ENCODE results near the gene CLPTM1.

DNA sequence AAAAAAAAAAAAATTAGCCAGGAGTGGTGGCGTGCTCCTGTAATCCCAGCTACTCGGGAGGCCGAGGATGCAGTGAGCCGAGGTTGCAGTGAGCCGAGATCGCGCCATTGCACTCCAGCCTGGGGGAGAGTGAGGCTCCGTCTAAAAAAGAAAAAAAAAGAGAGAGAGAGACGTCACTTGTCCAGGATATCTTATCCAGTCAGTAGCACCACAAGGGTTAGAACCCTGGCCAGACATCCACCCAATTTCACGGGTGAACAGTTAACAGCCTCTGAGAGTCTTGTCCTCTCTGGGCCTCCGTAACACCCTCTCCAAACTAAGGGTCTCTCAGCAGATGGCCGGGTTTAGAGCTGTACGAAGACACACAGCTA, 917 bp upstream of the CLPTM1 start:
- TF ChIP-seq, protein P1, sequence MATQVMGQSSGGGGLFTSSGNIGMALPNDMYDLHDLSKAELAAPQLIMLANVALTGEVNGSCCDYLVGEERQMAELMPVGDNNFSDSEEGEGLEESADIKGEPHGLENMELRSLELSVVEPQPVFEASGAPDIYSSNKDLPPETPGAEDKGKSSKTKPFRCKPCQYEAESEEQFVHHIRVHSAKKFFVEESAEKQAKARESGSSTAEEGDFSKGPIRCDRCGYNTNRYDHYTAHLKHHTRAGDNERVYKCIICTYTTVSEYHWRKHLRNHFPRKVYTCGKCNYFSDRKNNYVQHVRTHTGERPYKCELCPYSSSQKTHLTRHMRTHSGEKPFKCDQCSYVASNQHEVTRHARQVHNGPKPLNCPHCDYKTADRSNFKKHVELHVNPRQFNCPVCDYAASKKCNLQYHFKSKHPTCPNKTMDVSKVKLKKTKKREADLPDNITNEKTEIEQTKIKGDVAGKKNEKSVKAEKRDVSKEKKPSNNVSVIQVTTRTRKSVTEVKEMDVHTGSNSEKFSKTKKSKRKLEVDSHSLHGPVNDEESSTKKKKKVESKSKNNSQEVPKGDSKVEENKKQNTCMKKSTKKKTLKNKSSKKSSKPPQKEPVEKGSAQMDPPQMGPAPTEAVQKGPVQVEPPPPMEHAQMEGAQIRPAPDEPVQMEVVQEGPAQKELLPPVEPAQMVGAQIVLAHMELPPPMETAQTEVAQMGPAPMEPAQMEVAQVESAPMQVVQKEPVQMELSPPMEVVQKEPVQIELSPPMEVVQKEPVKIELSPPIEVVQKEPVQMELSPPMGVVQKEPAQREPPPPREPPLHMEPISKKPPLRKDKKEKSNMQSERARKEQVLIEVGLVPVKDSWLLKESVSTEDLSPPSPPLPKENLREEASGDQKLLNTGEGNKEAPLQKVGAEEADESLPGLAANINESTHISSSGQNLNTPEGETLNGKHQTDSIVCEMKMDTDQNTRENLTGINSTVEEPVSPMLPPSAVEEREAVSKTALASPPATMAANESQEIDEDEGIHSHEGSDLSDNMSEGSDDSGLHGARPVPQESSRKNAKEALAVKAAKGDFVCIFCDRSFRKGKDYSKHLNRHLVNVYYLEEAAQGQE (IDR thresholded peaks at IDR 0.05; ENCODE audit: unreplicated experiment): no peak
- TF ChIP-seq CTCF (conservative IDR thresholded peaks at IDR 0.05; ENCODE audit: low read depth in 2 of 2) (no peak), POLR2AphosphoS5 (IDR thresholded peaks at IDR 0.05; ENCODE audit: low read depth) (no peak), JUNB (IDR thresholded peaks at IDR 0.05; ENCODE audit: unreplicated experiment) (no peak), STAT1 (IDR thresholded peaks at IDR 0.05; ENCODE audit: unreplicated experiment) (no peak), EZH2phosphoT487 (IDR thresholded peaks at IDR 0.05; ENCODE audit: unreplicated experiment) (no peak), NANOG (IDR thresholded peaks at IDR 0.05; ENCODE audit: borderline replicate concordance) (no peak), CREB1 (CRISPR knock-in tag; IDR thresholded peaks at IDR 0.05; ENCODE audit: low read depth) (no peak), ETS1 (IDR thresholded peaks at IDR 0.05) (no peak), EZH2 (IDR thresholded peaks at IDR 0.05; ENCODE audit: low read depth, unreplicated experiment) (no peak), ZNF331 (CRISPR knock-in tag; IDR thresholded peaks at IDR 0.05; ENCODE audit: low read depth) (no peak), ZNF114 (CRISPR knock-in tag; IDR thresholded peaks at IDR 0.05) (no peak)
- TF ChIP-seq, protein P2, sequence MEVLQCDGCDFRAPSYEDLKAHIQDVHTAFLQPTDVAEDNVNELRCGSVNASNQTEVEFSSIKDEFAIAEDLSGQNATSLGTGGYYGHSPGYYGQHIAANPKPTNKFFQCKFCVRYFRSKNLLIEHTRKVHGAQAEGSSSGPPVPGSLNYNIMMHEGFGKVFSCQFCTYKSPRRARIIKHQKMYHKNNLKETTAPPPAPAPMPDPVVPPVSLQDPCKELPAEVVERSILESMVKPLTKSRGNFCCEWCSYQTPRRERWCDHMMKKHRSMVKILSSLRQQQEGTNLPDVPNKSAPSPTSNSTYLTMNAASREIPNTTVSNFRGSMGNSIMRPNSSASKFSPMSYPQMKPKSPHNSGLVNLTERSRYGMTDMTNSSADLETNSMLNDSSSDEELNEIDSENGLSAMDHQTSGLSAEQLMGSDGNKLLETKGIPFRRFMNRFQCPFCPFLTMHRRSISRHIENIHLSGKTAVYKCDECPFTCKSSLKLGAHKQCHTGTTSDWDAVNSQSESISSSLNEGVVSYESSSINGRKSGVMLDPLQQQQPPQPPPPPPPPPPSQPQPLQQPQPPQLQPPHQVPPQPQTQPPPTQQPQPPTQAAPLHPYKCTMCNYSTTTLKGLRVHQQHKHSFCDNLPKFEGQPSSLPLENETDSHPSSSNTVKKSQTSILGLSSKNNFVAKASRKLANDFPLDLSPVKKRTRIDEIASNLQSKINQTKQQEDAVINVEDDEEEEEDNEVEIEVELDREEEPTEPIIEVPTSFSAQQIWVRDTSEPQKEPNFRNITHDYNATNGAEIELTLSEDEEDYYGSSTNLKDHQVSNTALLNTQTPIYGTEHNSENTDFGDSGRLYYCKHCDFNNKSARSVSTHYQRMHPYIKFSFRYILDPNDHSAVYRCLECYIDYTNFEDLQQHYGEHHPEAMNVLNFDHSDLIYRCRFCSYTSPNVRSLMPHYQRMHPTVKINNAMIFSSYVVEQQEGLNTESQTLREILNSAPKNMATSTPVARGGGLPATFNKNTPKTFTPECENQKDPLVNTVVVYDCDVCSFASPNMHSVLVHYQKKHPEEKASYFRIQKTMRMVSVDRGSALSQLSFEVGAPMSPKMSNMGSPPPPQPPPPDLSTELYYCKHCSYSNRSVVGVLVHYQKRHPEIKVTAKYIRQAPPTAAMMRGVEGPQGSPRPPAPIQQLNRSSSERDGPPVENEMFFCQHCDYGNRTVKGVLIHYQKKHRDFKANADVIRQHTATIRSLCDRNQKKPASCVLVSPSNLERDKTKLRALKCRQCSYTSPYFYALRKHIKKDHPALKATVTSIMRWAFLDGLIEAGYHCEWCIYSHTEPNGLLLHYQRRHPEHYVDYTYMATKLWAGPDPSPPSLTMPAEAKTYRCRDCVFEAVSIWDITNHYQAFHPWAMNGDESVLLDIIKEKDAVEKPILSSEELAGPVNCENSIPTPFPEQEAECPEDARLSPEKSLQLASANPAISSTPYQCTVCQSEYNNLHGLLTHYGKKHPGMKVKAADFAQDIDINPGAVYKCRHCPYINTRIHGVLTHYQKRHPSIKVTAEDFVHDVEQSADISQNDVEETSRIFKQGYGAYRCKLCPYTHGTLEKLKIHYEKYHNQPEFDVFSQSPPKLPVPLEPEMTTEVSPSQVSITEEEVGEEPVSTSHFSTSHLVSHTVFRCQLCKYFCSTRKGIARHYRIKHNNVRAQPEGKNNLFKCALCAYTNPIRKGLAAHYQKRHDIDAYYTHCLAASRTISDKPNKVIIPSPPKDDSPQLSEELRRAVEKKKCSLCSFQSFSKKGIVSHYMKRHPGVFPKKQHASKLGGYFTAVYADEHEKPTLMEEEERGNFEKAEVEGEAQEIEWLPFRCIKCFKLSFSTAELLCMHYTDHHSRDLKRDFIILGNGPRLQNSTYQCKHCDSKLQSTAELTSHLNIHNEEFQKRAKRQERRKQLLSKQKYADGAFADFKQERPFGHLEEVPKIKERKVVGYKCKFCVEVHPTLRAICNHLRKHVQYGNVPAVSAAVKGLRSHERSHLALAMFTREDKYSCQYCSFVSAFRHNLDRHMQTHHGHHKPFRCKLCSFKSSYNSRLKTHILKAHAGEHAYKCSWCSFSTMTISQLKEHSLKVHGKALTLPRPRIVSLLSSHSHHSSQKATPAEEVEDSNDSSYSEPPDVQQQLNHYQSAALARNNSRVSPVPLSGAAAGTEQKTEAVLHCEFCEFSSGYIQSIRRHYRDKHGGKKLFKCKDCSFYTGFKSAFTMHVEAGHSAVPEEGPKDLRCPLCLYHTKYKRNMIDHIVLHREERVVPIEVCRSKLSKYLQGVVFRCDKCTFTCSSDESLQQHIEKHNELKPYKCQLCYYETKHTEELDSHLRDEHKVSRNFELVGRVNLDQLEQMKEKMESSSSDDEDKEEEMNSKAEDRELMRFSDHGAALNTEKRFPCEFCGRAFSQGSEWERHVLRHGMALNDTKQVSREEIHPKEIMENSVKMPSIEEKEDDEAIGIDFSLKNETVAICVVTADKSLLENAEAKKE (CRISPR knock-in tag; IDR thresholded peaks at IDR 0.05): no peak

Data from GM23338 (cell line).